ENCODE results near the gene TBX4.

Gene TBX4

DNA sequence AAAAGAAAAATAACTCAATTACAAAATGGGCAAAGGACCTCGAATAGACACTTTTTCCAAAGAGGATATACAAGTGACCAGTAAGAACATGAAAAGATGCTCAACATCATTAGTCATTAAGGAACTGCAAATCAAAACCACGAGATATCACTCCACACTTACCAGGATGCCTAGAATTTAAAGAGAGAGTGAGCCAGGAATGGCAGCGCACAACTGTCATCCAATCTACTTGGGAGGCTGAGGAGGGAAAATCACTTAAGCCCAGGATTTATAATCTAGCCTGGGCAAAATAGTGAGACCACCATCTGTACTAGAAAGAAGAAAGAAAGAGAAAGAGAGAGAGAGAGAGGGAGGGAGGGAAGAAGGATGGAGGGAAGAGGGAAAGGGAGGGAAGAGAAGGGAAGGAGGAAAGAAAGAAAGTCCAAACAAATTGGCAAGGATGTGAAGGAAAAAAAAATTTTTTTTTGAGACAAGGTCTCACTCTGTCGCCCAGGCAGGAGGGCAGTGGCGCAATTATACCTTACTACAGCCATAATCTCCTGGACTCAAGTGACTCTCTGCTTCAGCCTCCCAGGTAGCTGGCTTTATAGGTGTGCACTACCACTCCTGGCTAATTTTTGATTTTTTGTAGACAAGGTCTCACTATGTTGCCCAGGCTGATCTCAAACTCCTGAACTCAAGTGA, 30.0 kb upstream of the TBX4 start:
- TF ChIP-seq SUZ12 (IDR thresholded peaks at IDR 0.05) (no peak), HDGF (IDR thresholded peaks at IDR 0.05; ENCODE audit: borderline replicate concordance) (no peak), L3MBTL2 (conservative IDR thresholded peaks at IDR 0.05) (no peak), ZNF384 (IDR thresholded peaks at IDR 0.05) (no peak), FOXM1 (IDR thresholded peaks at IDR 0.05; ENCODE audit: borderline replicate concordance) (no peak), SP1 (IDR thresholded peaks at IDR 0.05) (no peak)
- ChIA-PET POLR2A (no interaction called here), CTCF (no interaction called here)
- no peak for DNase-seq (ENCODE audit: extremely low spot score)

DNA sequence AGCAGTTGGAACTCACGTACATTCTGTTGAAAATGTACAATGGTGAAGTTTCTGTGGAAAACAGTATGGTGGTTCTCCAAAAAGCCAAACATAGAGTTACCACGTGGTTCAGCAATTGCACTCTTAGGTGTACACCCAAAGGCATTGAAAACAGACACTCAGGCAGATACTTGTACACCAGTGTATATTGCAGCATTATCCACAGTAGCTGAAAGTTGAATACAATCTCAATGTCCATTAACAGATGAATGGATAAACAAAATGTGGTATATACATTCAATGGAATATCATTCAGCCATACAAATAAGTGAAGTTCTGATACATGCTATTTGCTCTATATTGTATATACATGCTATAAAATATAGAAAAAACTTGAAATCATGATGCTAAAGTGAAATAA, 29.4 kb upstream of the TBX4 start:
- ChIA-PET CTCF (no interaction called here), POLR2A (no interaction called here)
- no peak for DNase-seq (ENCODE audit: extremely low spot score)
- TF ChIP-seq L3MBTL2 (conservative IDR thresholded peaks at IDR 0.05) (no peak), ZNF384 (IDR thresholded peaks at IDR 0.05) (no peak), TARDBP (IDR thresholded peaks at IDR 0.05) (no peak), SUZ12 (IDR thresholded peaks at IDR 0.05) (no peak), BHLHE40 (IDR thresholded peaks at IDR 0.05; ENCODE audit: borderline replicate concordance) (no peak), LEF1 (IDR thresholded peaks at IDR 0.05; ENCODE audit: borderline replicate concordance) (no peak), HDGF (IDR thresholded peaks at IDR 0.05; ENCODE audit: borderline replicate concordance) (no peak), FOXA1 (IDR thresholded peaks at IDR 0.05) (no peak), ELF4 (IDR thresholded peaks at IDR 0.05) (no peak), CTBP1 (IDR thresholded peaks at IDR 0.05; ENCODE audit: borderline replicate concordance) (no peak), SP1 (IDR thresholded peaks at IDR 0.05) (no peak), ARNT (IDR thresholded peaks at IDR 0.05) (no peak), NFRKB (IDR thresholded peaks at IDR 0.05) (no peak), FOXM1 (IDR thresholded peaks at IDR 0.05; ENCODE audit: borderline replicate concordance) (no peak), FOXK2 (IDR thresholded peaks at IDR 0.05) (no peak)
- TF ChIP-seq, protein P1, sequence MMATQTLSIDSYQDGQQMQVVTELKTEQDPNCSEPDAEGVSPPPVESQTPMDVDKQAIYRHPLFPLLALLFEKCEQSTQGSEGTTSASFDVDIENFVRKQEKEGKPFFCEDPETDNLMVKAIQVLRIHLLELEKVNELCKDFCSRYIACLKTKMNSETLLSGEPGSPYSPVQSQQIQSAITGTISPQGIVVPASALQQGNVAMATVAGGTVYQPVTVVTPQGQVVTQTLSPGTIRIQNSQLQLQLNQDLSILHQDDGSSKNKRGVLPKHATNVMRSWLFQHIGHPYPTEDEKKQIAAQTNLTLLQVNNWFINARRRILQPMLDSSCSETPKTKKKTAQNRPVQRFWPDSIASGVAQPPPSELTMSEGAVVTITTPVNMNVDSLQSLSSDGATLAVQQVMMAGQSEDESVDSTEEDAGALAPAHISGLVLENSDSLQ (IDR thresholded peaks at IDR 0.05) = no peak

DNA sequence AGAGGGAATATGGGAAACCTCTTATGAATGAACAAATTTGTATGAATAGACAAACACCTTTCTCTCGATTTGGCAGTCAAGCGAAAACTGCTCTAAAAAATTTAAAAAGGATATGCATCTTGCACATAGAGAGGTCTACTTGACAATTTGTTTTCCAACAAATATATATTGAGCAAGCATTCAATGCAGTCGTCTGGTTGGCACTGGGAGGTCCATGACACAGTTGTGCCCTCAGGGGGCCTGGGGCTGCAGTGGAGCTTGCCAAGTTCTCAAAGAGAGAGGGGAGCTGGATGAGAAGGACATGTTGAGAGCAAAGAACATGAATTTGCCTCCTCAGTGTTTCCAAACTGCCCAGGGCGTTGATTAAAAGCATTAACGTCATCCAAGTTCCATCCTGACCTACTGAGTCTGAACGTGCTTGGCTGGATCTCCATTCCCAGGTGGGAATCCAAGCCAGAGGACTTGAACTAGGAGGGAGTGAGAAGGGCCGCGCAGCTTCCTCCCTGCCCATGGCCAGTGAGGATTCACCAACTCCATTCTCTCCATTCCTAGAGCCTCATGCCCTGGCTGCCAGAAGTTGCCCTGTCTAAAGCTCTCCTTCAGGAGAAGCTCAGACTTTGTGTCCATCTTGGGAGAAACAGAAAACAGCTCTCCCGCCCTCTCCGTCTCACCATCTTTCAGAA, 28.1 kb upstream of the TBX4 start:
- TF ChIP-seq FOXK2 (IDR thresholded peaks at IDR 0.05) (no peak), LEF1 (IDR thresholded peaks at IDR 0.05; ENCODE audit: borderline replicate concordance) (no peak), CTBP1 (IDR thresholded peaks at IDR 0.05; ENCODE audit: borderline replicate concordance) (no peak), TARDBP (IDR thresholded peaks at IDR 0.05) (no peak), SUZ12 (IDR thresholded peaks at IDR 0.05) (no peak), FOXM1 (IDR thresholded peaks at IDR 0.05; ENCODE audit: borderline replicate concordance) (no peak), HDGF (IDR thresholded peaks at IDR 0.05; ENCODE audit: borderline replicate concordance) (no peak)
- TF ChIP-seq, protein P1 (IDR thresholded peaks at IDR 0.05) = no peak
- ChIA-PET POLR2A (interaction anchor here (1.4 kb wide), 1 partner anchor 44 kb away, joined by 4 read pairs; no protein-coding TSS in a partner anchor), CTCF (interaction anchor here (0.7 to 0.8 kb wide), 2 partner anchors 12 to 36 kb away, joined by 3 to 4 read pairs; no protein-coding TSS in a partner anchor)
- DNase-seq (ENCODE audit: extremely low spot score) = no peak

DNA sequence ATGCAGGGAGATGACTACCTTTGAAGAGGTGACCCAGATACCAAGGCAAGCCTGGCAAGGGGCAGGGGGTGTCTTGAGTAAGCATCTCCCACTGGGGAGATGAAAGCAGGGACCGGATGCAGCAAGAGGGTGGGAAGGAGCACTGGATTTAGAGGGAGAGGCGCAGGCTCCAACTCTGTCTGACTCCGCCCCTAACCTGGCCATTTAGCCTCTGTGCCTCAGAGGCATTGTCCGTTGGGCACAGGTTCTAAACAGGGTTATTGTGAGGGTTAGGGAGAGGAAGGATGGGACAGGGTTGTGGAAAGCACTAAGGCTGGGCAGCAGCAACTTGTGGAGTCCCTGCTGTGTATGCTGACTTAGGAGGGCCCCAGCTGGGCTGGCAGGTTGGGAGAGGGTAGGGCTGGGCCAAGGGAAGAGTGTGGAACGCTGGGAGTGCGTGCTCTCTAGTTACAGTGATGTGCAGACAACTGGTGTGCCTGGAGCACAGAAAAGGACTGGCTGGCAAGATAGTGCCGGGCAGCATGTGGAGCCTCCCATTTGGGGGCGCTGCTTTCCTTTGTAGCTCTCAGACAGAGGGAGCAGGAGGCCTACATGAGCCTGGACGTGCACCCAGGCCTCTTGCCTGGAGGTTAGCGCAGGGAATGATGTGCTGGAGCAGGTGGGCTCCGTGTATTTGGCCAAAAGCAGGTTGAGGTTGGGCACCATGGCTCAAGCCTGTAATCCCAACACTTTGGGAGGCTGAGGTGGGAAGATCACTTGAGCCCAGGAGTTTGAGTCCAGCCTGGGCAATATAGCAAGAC, 26.3 kb upstream of the TBX4 start:
- ChIA-PET POLR2A (interaction anchor here (1.2 to 1.4 kb wide), 2 partner anchors 42 to 125 kb away, joined by 3 to 4 read pairs; no protein-coding TSS in a partner anchor), CTCF (interaction anchor here (0.6 to 1.1 kb wide), 4 partner anchors 60 to 157 kb away, joined by 3 to 4 read pairs (median 3); no protein-coding TSS in a partner anchor)
- TF ChIP-seq SP1 (IDR thresholded peaks at IDR 0.05) (no peak), LEF1 (IDR thresholded peaks at IDR 0.05; ENCODE audit: borderline replicate concordance) (no peak), FOXM1 (IDR thresholded peaks at IDR 0.05; ENCODE audit: borderline replicate concordance) (no peak)
- TF ChIP-seq, protein P1 (IDR thresholded peaks at IDR 0.05) = no peak
- DNase-seq (ENCODE audit: extremely low spot score) = no peak

- DNase-seq (ENCODE audit: extremely low spot score) = no peak
- ChIA-PET CTCF (interaction anchor here (0.6 to 1.3 kb wide), 7 partner anchors 11 to 156 kb away, joined by 3 to 6 read pairs (median 3); no protein-coding TSS in a partner anchor), POLR2A (interaction anchor here (1.2 kb wide), 1 partner anchor 124 kb away, joined by 3 read pairs; no protein-coding TSS in a partner anchor)
- TF ChIP-seq FOXA1 (IDR thresholded peaks at IDR 0.05) = no peak
- no peak for TF ChIP-seq FOXK2 (IDR thresholded peaks at IDR 0.05)
- TF ChIP-seq BHLHE40 (IDR thresholded peaks at IDR 0.05; ENCODE audit: borderline replicate concordance) = no peak
- TF ChIP-seq FOXM1 (IDR thresholded peaks at IDR 0.05; ENCODE audit: borderline replicate concordance) = no peak
- no peak for TF ChIP-seq CTBP1 (IDR thresholded peaks at IDR 0.05; ENCODE audit: borderline replicate concordance)
- TF ChIP-seq ELF4 (IDR thresholded peaks at IDR 0.05) = no peak
These were observed 25.5 kb upstream of the TBX4 start for GRCh38 chr17:61426482-61427304.
